MM.1S (cell line): ENCODE results near the gene CPAMD8.

Experiments used
- EZH2 ChIP-seq: fragments of 300-600 bp; sonication (generic); optimal IDR thresholded peaks from 2 replicates; pipeline ENCODE3; 2017; ENCODE audit warnings: low read depth, mild to moderate bottlenecking, antibody characterized with exemption, low read length, mixed read lengths
- TF ChIP-seq, protein P1 (sequence below): fragments of 300-600 bp; sonication (generic); IDR thresholded peaks from 2 replicates; pipeline ENCODE4 v1.5.1; 2016; ENCODE audit warnings: antibody characterized with exemption, low read length, mixed read lengths

GRCh38 chr19:17036640-17037039 lies 10.0 kb upstream of the CPAMD8 start:
- no peak for TF ChIP-seq EZH2
- TF ChIP-seq, protein P1, sequence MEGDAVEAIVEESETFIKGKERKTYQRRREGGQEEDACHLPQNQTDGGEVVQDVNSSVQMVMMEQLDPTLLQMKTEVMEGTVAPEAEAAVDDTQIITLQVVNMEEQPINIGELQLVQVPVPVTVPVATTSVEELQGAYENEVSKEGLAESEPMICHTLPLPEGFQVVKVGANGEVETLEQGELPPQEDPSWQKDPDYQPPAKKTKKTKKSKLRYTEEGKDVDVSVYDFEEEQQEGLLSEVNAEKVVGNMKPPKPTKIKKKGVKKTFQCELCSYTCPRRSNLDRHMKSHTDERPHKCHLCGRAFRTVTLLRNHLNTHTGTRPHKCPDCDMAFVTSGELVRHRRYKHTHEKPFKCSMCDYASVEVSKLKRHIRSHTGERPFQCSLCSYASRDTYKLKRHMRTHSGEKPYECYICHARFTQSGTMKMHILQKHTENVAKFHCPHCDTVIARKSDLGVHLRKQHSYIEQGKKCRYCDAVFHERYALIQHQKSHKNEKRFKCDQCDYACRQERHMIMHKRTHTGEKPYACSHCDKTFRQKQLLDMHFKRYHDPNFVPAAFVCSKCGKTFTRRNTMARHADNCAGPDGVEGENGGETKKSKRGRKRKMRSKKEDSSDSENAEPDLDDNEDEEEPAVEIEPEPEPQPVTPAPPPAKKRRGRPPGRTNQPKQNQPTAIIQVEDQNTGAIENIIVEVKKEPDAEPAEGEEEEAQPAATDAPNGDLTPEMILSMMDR: no peak
